HPDE6-E6E7 (cell line): ENCODE results near the gene PDHX.
"Not testable (repeated sequence)": the region's sequence is repeated elsewhere in the genome, so short reads cannot be mapped to it uniquely, and the experiment has no call there.

Experiments
- DNase-seq: peaks from one replicate; pipeline ENCODE4 v3.0.0; 2011; ENCODE audit warnings: missing footprints; ENCODE audit errors: extremely low spot score

The PDHX gene

GRCh38 chr11:35015621-35016387 is 99.4 kb downstream of the PDHX start:
- DNase-seq = no peak

DNA sequence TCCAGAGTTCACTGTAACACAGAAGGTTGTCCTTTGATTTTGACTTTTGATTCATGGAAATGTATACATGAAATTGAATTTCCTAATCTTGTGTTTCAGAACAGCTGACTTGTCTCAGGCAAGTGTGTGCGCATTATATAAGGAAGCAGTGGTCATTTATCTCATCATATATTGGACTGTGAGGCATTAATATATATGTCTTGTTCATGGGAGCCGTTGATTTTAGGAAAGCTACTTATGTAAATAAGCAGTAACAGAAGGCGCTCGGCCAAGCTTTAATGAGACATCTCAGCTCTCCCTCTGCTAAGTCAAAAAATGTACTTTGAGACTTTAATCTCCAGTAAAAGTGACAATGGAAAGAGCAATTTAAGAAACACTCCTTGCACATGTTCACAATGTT is 100.5 kb downstream of the PDHX start:
- no peak for DNase-seq

DNA sequence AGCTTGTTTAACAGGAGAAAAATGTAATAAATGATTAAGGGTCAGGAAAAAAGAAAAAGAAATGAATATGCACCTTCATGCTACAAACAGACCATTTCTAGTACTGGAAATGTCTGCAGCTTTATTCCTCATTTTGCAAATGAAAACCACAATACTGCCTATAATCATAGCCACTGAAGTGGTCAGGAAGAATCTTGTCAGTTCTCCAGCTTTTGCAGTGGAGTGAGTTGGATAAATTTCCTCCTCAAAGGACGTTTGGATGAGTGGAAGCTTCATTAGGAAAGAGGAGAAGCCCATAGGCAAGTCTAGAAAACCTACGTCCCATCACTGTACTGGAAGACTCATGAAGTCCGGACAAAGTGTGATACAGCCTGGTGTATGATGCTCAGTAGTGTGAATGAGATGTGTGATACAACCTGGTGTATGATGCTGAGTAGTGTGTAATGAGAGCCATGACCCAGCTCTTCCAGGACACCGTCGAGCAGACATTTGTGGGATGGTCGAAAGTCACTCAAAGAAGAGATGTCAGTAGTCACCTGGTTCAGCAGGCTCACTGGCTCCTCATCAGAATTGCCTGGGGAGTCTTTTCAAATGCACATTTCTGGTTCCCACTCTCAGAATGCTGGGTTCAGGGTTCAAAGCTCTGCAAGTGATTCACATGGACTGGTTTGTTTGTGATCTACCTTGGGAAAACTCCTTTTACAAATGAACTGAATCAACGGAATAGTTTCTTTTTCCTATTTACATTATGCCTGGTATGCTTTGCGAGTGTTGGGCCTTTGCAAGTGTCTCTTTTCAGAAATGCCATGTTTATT is 101.3 kb downstream of the PDHX start:
- DNase-seq = no peak

- DNase-seq = no peak
These were observed 105.2 kb downstream of the PDHX start for GRCh38 chr11:35021589-35021988.

DNA sequence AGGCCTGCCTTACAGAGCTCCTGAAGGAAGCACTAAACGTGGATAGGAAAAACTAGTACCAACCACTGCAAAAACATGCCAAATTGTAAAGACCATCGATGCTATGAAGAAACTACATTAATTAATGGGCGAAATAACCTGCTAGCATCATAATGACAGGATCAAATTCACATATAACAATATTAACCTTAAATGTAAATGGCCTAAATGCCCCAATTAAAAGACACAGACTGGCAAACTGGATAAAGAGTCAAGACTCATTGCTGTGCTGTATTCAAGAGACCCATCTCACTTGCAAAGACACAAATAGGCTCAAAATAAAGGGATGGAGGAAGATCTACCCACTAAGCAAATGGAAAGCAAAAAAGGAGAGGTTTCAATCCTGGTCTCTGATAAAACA is 107.5 kb downstream of the PDHX start:
- DNase-seq = not testable (repeated sequence)

DNA sequence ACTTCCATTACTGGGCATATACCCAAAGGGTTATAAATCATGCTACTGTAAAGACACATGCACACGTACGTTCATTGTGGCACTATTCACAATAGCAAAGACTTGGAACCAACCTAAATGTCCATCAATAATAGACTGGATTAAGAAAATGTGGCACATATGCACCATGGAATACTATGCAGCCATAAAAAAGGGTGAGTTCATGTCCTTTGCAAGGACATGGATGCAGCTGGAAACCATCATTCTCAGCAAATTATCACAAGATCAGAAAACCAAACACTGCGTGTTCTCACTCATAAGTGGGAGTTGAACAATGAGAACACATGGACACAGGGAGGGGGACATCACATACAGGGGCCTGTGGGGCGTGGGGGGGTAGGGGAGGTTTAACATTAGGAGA is 111.6 kb downstream of the PDHX start:
- DNase-seq = not testable (repeated sequence)

DNA sequence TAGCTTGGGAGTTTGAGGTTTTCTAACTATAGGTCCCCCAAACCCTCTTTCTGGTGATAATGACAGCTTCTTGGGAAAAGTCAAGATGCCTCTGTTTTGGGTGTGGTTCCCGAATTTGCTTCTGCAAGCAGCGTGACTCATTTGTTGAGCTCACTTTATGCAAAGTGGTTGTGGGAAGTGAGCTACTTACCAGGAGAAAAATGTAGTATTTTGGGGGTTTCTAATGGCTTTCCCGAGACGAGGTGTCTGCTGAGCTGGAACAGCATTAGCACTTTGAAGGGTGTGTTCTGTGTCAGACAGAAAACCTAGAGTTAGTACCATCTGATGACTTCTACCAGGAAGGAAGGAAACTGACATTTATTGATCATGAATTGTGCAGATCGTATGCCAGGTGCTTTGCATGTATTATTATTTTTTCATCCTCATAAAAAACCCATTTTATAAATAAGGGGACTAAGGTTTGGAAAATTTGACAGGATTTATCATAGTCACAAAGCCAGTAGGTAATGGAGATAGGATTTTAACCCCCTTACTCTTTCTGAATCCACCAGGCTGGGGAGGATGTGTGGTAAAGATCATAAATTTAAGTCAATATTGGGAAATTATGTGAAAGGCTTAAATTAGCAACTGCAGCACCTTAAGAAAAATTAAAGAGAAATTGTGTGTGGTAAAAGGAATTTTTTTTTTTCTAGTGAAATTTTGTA is 113.7 kb downstream of the PDHX start:
- no peak for DNase-seq

DNA sequence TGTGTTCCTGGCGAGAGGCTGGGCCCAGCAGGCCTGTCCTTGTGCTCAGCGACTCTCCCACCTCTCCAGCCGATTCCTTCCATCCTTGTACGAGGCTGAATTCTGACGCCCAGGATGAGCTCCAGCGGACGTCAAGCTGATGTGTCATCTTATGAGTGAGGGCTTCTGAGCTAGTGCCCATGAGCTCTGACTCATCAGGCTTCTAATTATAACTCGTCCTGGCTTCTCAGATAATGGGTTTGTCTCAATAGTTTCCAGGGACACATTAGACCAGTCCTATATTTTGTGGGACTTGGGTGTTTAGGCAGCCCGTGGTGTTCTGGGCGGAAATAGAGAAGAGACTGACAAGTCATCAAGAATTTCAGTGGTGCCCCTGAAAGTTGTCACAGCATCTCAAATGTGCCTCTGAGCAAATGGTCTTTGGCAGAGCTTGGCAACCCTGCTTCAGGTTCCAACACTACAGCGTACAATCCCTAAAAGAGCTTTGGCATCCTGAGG is 114.3 kb downstream of the PDHX start:
- peak; percentile 93 for DNase-seq

GRCh38 chr11:35031346-35031745 is 114.9 kb downstream of the PDHX start:
- no peak for DNase-seq

DNA sequence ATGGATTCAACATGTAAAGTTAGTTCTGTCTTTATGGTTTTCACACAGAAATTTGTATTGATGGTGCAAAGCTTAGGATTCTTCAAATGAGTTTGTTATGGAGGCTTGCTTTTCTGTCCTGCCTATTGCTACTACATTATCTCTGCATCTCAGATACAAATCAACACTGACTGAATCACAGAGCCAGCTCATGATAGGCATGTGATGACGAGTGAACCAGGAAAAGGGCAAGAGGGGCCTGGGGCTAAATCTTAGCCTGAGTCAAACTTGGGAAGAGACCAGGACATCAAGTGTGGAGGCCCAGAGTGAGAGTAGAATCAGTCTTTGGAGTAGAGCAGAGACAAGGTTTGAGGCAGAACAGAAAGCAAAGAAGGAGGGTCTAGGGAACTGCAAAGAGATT is 115.4 kb downstream of the PDHX start:
- peak; percentile 88 for DNase-seq

DNA sequence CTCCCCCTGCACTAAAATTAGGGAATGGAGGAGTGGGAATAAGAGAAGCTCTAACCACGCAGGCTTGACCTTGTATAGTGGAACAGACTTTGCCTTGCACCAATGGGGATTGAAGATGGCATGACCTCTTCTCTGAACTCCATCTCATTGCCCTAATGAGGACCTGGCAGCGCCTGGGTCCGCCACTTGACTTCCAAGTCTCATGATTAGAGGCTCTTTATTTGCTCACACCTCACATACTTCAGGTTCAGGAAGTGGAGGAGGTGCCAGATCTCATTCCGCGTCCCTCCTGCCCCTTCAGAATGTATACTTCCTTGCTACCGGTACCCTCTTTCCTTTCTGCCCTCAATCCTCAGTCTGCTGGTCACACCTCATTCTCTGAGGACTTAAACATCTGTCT is 116.6 kb downstream of the PDHX start:
- no peak for DNase-seq

DNA sequence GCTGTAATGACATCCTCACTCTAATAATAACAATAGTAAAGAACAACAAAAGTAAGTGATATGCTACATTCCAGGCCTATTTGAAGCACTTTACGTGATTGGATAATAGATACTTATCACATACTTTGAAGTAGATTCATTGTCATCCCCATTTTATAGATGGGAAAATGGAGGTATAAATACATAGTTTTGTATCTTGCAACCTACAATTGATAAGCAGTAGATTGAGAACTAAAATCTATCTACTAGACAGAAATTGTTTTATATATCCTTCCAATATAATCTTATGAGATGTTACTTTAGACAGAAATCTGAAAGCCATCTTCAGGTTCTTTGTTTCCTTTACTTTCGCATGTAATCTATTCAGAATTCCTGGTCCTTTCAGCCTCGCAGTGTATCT is 118.0 kb downstream of the PDHX start:
- no peak for DNase-seq

- DNase-seq = peak; percentile 29
These were observed 119.5 kb downstream of the PDHX start for GRCh38 chr11:35035894-35036408.

GRCh38 chr11:35036639-35037038 is 120.2 kb downstream of the PDHX start:
- DNase-seq = no peak

DNA sequence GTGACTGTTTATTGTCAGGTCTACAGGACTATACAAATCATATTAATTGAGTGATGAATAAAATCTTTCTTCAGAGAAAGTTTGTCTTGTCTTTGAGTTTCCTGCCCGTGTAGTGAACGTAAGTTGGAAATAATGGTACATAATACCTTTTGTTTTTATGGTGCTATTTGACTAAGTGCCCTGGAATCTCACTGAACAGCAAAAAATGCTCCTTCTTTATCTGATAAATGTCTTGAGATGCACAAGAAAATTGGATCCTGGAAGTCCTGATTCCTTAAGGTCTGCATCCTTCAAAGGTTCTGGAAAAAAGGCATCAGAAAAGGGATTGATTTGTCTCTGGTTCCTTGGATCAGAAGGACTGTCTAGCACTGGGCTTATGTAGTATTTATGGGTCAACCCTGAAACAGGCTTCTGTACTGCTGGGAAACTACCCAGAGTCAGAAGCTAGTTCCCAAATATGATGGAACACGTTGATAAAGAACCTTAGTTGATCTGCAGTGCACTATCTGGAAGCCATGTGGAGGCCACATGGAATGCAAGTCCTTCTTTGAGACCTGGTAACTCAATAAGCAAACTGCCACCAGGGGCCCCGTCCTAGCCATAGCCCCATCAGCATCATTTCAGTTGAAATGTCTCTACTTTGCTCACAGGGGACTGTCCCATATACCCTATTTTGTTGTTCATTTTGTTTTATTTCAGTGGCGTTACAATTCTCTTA is 122.0 kb downstream of the PDHX start:
- DNase-seq = no peak

- DNase-seq = no peak
These were observed 122.7 kb downstream of the PDHX start for GRCh38 chr11:35039076-35039475.

GRCh38 chr11:35040221-35040942 is 124.0 kb downstream of the PDHX start:
- DNase-seq = peak; percentile 80

- no peak for DNase-seq
These were observed 124.7 kb downstream of the PDHX start for GRCh38 chr11:35041070-35041554.

DNA sequence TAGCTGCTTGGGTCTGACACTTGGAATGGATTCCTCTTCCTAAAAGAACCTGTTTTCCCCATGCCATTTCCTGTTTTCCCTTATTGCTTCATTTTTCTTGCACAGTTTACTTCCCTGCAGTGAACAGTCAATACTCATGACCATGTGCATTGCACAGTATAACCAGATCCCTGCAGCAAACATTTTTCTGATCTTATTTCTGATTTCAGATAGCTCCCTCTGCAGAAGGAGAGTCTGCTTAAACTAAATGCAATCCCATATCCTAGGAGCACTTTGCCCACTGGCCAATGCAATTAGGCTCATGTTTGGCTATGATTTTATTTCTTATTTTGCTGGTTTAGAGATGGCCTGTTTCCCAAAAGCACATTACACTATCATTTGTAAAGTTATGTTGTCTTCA is 125.8 kb downstream of the PDHX start:
- DNase-seq = no peak

- no peak for DNase-seq
These were observed 126.5 kb downstream of the PDHX start for GRCh38 chr11:35042913-35043312.

- DNase-seq = no peak
These were observed 127.5 kb downstream of the PDHX start for GRCh38 chr11:35043936-35044335.
